Measurements from ENCODE around the gene ALK.

- TF ChIP-seq POLR2AphosphoS5 (IDR thresholded peaks at IDR 0.05; ENCODE audit: low read depth), result no peak
- TF ChIP-seq CTCF (conservative IDR thresholded peaks at IDR 0.05; ENCODE audit: low read depth in 2 of 2), result no peak
- no peak for TF ChIP-seq EZH2phosphoT487 (IDR thresholded peaks at IDR 0.05; ENCODE audit: unreplicated experiment)
- no peak for TF ChIP-seq REST (IDR thresholded peaks at IDR 0.05; ENCODE audit: unreplicated experiment)
- no peak for TF ChIP-seq EZH2 (IDR thresholded peaks at IDR 0.05; ENCODE audit: low read depth, unreplicated experiment)
- TF ChIP-seq JUNB (IDR thresholded peaks at IDR 0.05; ENCODE audit: unreplicated experiment), result no peak
Measured at GRCh38 chr2:29922605-29923004, 1.2 kb upstream of the ALK start.
